Measurements from ENCODE around the gene CTAG1B. TPM values are rescaled to one million over a fixed set of nuclear protein-coding genes. Genes with fewer than 3 reads are reported as not detected.

Gene CTAG1B
- total and polyA plus RNA-seq, 2 donors: not detected

DNA sequence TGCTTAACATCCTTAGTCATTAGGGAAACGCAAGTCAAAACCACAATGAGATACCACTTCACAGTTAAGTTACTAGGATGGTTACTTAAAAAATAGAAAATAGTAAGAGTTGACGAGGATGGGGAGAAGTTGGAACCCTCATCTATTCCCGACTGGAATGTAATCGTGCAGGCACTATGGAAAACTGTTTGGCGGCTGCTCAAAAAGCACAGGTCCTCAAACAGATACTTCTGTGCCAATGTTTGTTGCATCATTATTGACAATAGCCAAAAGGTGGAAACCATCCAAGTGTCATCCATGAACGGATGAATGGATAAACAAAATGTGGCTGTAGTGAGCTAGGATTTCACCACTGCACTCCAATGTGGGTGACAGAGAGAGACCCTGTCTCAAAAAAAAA, 11.7 kb downstream of the CTAG1B start:
- Histone ChIP-seq H3K27me3 (ENCODE audit: control insufficient read depth in 2 of 2, insufficient read depth in 1 of 2, low read length in 1 of 2) (no peaks in the 10 kb centered on the region), H3K36me3 (ENCODE audit: control insufficient read depth in 2 of 2, insufficient read depth in 2 of 2, low read length in 1 of 2) (no peaks in the 10 kb centered on the region), H3K27ac (ENCODE audit: low read depth in 1 of 2, low read length in 1 of 2) (no peak overlapping the region), H3K4me3 (ENCODE audit: low read length in 2 of 2) (no peak overlapping the region), H3K9me3 (ENCODE audit: control insufficient read depth in 2 of 2, insufficient read depth in 1 of 2, low read length in 1 of 2) (no peaks in the 10 kb centered on the region), H3K4me1 (ENCODE audit: control insufficient read depth in 2 of 2, insufficient read depth in 2 of 2, low read length in 2 of 2) (no peaks in the 10 kb centered on the region)
- WGBS: 84% methylated on average over 6 of the region's 6 CpGs
- no peak for DNase-seq (ENCODE audit: low read depth in 6 of 9, low spot score in 9 of 9)

DNA sequence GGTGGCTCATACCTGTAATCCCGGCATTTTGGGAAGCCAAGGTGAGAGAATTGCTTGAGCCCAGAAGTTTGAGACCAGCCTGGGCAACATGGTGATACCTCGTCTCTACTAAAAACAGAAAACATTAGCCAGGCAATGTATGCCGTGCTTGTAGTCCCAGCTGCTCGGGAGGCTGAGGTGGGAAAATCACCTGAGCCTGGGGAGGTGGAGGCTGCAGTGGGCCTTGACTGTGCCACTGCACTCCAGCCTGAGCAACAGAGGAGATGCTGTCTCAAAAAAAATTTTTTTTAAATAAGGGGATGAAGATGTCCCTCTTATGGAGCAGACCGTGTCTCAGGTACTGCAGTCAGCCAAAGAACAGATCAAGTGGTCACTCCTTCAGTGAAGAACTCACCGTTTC, 13.5 kb downstream of the CTAG1B start:
- no peaks in the 10 kb centered on the region for H3K27me3 ChIP-seq (ENCODE audit: control insufficient read depth in 2 of 2, insufficient read depth in 1 of 2, low read length in 1 of 2)
- H3K27ac ChIP-seq (ENCODE audit: low read depth in 1 of 2, low read length in 1 of 2): no peak overlapping the region
- H3K4me1 ChIP-seq (ENCODE audit: control insufficient read depth in 2 of 2, insufficient read depth in 2 of 2, low read length in 2 of 2): no peaks in the 10 kb centered on the region
- 97% methylated on average over 6 of the region's 6 CpGs for WGBS
- no peak overlapping the region for H3K4me3 ChIP-seq (ENCODE audit: low read length in 2 of 2)
- no peak for DNase-seq (ENCODE audit: low read depth in 6 of 9, low spot score in 9 of 9)
- H3K9me3 ChIP-seq (ENCODE audit: control insufficient read depth in 2 of 2, insufficient read depth in 1 of 2, low read length in 1 of 2): no peaks in the 10 kb centered on the region
- no peaks in the 10 kb centered on the region for H3K36me3 ChIP-seq (ENCODE audit: control insufficient read depth in 2 of 2, insufficient read depth in 2 of 2, low read length in 1 of 2)

DNA sequence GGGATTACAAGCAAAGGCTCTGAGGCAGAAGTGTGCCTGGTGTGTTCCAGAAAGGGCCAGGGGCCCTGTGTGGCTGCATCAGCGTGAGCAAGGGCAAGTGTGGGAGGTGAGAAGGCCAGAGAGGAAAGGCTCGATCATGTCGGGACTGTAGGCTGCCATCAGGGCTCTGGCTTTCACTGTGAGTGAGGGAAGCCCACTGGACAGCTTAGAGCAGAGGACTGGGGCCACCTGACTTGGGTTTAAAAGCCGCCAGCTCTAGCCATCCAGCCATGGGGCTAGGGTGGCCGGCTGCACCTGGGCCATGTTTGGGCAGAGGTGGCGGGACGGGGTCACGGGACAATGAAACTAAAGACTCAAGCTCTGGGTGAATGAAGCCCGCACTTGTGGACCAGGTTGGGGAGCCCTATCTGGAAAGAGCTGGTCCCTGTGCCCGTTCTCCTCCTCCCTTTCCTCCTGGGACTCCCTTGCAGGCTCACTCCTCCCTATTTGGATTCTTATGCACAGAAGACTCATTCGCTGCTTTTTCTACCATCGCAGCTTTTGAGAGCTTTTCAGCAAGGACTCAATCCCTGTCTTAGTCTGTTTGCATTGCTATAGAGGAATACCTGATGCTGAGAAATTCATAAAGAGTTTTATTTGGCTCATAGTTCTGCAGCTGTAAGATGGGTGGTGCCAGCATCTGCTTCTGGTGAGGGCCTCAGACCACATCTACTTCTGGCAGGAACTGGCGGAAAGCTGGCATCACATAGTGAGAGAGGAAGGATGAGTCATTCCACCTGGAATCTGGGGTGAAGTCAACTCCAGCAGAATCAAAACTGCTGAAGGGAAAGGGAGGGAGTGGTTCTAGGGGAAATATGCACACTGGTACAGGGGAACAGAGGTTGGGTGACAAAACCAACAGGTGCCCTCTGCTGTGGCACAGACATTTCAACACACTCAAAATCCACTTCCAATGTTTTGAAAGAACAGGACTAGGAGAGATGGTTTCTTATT, 15.3 kb downstream of the CTAG1B start:
- WGBS: 88% methylated on average over 13 of the region's 13 CpGs
- H3K27ac ChIP-seq (ENCODE audit: low read depth in 1 of 2, low read length in 1 of 2): no peak overlapping the region
- H3K36me3 ChIP-seq (ENCODE audit: control insufficient read depth in 2 of 2, insufficient read depth in 2 of 2, low read length in 1 of 2): no peaks in the 10 kb centered on the region
- no peak overlapping the region for H3K4me3 ChIP-seq (ENCODE audit: low read length in 2 of 2)
- peaks cover 0 to 4% of the 10 kb centered on the region in 2 donors for H3K4me1 ChIP-seq (ENCODE audit: control insufficient read depth in 2 of 2, insufficient read depth in 2 of 2, low read length in 2 of 2)
- no peaks in the 10 kb centered on the region for H3K9me3 ChIP-seq (ENCODE audit: control insufficient read depth in 2 of 2, insufficient read depth in 1 of 2, low read length in 1 of 2)
- H3K27me3 ChIP-seq (ENCODE audit: control insufficient read depth in 2 of 2, insufficient read depth in 1 of 2, low read length in 1 of 2): no peaks in the 10 kb centered on the region
- no peak for DNase-seq (ENCODE audit: low read depth in 6 of 9, low spot score in 9 of 9)

DNA sequence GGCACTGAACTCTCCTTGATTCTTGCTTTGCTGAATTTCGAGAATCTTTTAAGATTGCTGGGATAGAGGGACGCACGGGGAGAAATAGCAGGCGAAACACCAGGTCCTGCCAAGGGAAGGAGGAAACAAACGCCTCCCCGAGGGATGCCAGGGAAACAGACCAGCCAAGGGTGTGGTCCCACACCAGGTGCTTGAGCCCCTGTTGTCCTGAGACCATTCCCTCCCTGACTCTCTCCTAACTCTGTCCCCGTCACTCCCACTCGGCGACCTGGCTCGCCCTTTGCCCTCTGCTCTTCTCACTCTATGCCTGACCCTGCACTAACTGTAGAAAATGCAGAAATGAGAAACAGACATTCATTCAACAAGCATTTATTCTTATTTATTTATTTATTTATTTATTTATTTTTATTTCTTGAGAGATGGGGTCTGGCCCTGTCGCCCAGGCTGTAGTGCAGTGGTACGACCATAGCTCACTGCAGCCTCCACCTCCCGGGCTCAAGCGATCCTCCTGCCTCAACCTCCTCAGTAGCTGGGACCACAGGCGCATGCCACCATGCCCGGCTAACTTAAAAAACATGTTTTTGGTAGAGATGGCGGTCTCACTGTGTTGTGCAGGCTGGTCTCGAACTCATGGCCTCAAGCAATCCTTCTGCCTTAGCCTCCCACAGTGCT, 16.2 kb downstream of the CTAG1B start:
- Histone ChIP-seq H3K9me3 (ENCODE audit: control insufficient read depth in 2 of 2, insufficient read depth in 1 of 2, low read length in 1 of 2) (no peaks in the 10 kb centered on the region), H3K27ac (ENCODE audit: low read depth in 1 of 2, low read length in 1 of 2) (no peak overlapping the region), H3K4me1 (ENCODE audit: control insufficient read depth in 2 of 2, insufficient read depth in 2 of 2, low read length in 2 of 2) (peaks cover 0 to 4% of the 10 kb centered on the region in 2 donors), H3K36me3 (ENCODE audit: control insufficient read depth in 2 of 2, insufficient read depth in 2 of 2, low read length in 1 of 2) (no peaks in the 10 kb centered on the region), H3K27me3 (ENCODE audit: control insufficient read depth in 2 of 2, insufficient read depth in 1 of 2, low read length in 1 of 2) (no peaks in the 10 kb centered on the region), H3K4me3 (ENCODE audit: low read length in 2 of 2) (no peak overlapping the region)
- 98% methylated on average over 18 of the region's 18 CpGs for WGBS
- DNase-seq (ENCODE audit: low read depth in 6 of 9, low spot score in 9 of 9): no peak

DNA sequence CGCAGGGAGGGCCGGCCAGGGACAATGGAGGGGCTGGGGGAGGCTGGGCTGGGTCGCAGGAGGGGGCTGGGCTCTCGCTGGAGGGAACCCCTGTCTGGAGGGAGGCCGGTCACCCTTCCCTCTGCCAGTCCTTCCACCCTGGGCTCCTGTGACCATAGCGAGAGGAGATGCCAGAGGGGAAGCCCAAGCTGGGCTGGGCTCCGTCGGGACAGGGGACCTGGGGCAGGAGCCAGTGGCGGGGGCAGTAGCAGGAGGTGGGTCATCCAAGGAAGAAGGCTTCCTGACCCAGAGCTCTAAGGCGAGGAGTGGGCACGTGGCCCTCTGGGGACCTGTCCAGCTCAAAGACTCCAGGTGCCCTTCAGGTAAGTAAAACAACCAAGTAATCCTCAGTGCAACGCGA, 16.9 kb downstream of the CTAG1B start:
- Histone ChIP-seq H3K9me3 (ENCODE audit: control insufficient read depth in 2 of 2, insufficient read depth in 1 of 2, low read length in 1 of 2) (no peaks in the 10 kb centered on the region), H3K27me3 (ENCODE audit: control insufficient read depth in 2 of 2, insufficient read depth in 1 of 2, low read length in 1 of 2) (no peaks in the 10 kb centered on the region), H3K4me3 (ENCODE audit: low read length in 2 of 2) (no peak overlapping the region), H3K27ac (ENCODE audit: low read depth in 1 of 2, low read length in 1 of 2) (no peak overlapping the region), H3K4me1 (ENCODE audit: control insufficient read depth in 2 of 2, insufficient read depth in 2 of 2, low read length in 2 of 2) (peaks cover 0 to 4% of the 10 kb centered on the region in 2 donors), H3K36me3 (ENCODE audit: control insufficient read depth in 2 of 2, insufficient read depth in 2 of 2, low read length in 1 of 2) (no peaks in the 10 kb centered on the region)
- 88% methylated on average over 13 of the region's 13 CpGs for WGBS
- DNase-seq (ENCODE audit: low read depth in 6 of 9, low spot score in 9 of 9): no peak

DNA sequence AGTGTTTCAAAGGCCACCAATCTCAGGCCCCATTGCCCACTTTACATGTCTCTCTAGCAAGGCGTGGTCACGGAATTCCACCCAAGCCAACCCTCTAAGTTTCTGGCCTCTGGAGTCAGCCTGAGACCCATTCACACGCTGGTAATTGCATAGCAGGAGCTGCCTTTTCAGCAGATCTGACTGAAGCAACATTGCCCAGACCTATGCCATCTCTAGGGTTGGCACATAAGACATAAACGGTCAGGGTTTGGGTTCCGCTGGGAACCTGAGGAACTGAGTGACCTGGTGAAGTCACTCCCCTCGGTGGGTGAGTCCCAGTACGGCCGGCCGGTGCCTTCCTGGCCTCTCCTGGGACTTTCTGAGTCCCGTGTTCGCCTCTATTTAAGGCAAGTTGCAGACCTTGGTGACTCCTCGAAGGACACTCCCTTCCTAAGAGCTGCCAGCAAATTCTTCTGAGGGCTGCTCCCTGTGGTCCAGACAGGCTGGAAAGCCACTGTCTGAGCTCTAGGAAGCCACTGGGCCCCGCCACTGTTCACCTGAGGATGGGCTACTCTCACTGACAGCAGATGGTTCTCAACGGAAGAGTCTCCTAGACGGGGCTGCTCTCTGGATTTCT, 18.2 kb downstream of the CTAG1B start:
- Histone ChIP-seq H3K4me3 (ENCODE audit: low read length in 2 of 2) (no peak overlapping the region), H3K27ac (ENCODE audit: low read depth in 1 of 2, low read length in 1 of 2) (no peak overlapping the region), H3K9me3 (ENCODE audit: control insufficient read depth in 2 of 2, insufficient read depth in 1 of 2, low read length in 1 of 2) (no peaks in the 10 kb centered on the region), H3K36me3 (ENCODE audit: control insufficient read depth in 2 of 2, insufficient read depth in 2 of 2, low read length in 1 of 2) (no peaks in the 10 kb centered on the region), H3K4me1 (ENCODE audit: control insufficient read depth in 2 of 2, insufficient read depth in 2 of 2, low read length in 2 of 2) (peaks cover 0 to 4% of the 10 kb centered on the region in 2 donors), H3K27me3 (ENCODE audit: control insufficient read depth in 2 of 2, insufficient read depth in 1 of 2, low read length in 1 of 2) (no peaks in the 10 kb centered on the region)
- DNase-seq (ENCODE audit: low read depth in 6 of 9, low spot score in 9 of 9): no peak
- 95% methylated on average over 15 of the region's 15 CpGs for WGBS

DNA sequence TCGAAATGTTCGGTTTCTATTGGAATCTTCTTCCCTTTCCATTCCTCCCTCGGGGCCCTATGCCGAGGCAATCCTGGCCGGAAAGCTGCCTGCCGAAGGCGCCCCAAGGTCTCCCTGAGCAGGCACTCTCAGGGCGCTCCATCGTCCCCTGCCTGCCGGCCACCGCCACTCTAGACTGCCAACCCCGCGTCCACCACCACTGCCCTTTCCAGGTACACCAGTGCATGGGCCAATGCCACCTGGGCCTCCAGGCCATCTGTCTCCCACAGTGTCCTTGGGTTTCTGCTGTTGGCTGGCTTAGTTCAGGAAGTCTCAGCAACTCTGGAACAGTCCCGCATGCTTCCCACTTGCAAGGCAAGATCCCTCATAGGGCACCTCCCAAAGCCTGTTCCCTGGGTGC, 19.6 kb downstream of the CTAG1B start:
- 98% methylated on average over 14 of the region's 14 CpGs for WGBS
- H3K4me1 ChIP-seq (ENCODE audit: control insufficient read depth in 2 of 2, insufficient read depth in 2 of 2, low read length in 2 of 2): peaks cover 0 to 4% of the 10 kb centered on the region in 2 donors
- no peaks in the 10 kb centered on the region for H3K27me3 ChIP-seq (ENCODE audit: control insufficient read depth in 2 of 2, insufficient read depth in 1 of 2, low read length in 1 of 2)
- no peak overlapping the region for H3K27ac ChIP-seq (ENCODE audit: low read depth in 1 of 2, low read length in 1 of 2)
- no peaks in the 10 kb centered on the region for H3K36me3 ChIP-seq (ENCODE audit: control insufficient read depth in 2 of 2, insufficient read depth in 2 of 2, low read length in 1 of 2)
- DNase-seq (ENCODE audit: low read depth in 6 of 9, low spot score in 9 of 9): no peak
- H3K4me3 ChIP-seq (ENCODE audit: low read length in 2 of 2): no peak overlapping the region
- H3K9me3 ChIP-seq (ENCODE audit: control insufficient read depth in 2 of 2, insufficient read depth in 1 of 2, low read length in 1 of 2): no peaks in the 10 kb centered on the region

DNA sequence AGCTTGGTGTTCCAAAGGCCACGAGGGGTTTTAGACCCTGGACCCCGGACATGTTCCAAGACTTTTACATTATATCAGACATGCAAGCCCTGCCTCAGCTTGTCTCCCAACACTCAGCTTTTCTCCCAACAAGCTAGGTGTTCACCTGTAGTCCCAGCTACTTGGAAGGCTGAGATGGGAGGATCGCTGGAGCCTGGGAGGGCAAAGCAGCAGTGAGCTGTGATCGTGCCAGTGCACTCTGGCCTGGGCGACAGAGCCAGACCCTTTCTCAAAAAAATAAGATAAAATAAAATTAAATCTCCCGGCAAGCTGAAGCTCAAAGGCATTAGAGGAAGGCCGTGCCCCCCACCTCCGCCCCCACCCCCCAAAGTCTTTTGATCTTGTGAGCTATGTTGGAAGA, 20.4 kb downstream of the CTAG1B start:
- Histone ChIP-seq H3K4me1 (ENCODE audit: control insufficient read depth in 2 of 2, insufficient read depth in 2 of 2, low read length in 2 of 2) (peaks cover 0 to 4% of the 10 kb centered on the region in 2 donors), H3K27ac (ENCODE audit: low read depth in 1 of 2, low read length in 1 of 2) (no peak overlapping the region), H3K4me3 (ENCODE audit: low read length in 2 of 2) (no peak overlapping the region), H3K36me3 (ENCODE audit: control insufficient read depth in 2 of 2, insufficient read depth in 2 of 2, low read length in 1 of 2) (no peaks in the 10 kb centered on the region), H3K27me3 (ENCODE audit: control insufficient read depth in 2 of 2, insufficient read depth in 1 of 2, low read length in 1 of 2) (no peaks in the 10 kb centered on the region), H3K9me3 (ENCODE audit: control insufficient read depth in 2 of 2, insufficient read depth in 1 of 2, low read length in 1 of 2) (no peaks in the 10 kb centered on the region)
- 96% methylated on average over 8 of the region's 8 CpGs for WGBS
- no peak for DNase-seq (ENCODE audit: low read depth in 6 of 9, low spot score in 9 of 9)

DNA sequence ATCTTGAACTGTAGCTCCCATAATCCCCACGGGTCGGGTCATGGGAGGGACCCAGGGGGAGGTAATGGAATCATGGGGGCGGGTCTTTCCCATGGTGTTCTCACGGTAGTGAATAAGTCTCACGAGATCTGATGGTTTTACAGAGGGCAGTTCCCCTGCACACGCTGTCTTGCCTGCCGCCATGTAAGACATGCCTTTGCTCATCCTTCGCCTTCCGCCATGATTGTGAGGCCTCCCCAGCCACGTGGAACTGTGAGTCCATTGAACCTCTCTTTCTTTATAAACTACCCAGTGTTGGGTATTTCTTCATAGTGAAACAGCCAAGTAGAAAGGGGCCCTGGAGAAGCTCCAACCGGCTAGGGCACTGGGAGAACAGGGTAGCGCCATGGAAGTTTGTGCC, 21.9 kb downstream of the CTAG1B start:
- Histone ChIP-seq H3K4me1 (ENCODE audit: control insufficient read depth in 2 of 2, insufficient read depth in 2 of 2, low read length in 2 of 2) (peaks cover 0 to 4% of the 10 kb centered on the region in 2 donors), H3K4me3 (ENCODE audit: low read length in 2 of 2) (no peak overlapping the region), H3K27ac (ENCODE audit: low read depth in 1 of 2, low read length in 1 of 2) (no peak overlapping the region), H3K27me3 (ENCODE audit: control insufficient read depth in 2 of 2, insufficient read depth in 1 of 2, low read length in 1 of 2) (no peaks in the 10 kb centered on the region), H3K36me3 (ENCODE audit: control insufficient read depth in 2 of 2, insufficient read depth in 2 of 2, low read length in 1 of 2) (no peaks in the 10 kb centered on the region), H3K9me3 (ENCODE audit: control insufficient read depth in 2 of 2, insufficient read depth in 1 of 2, low read length in 1 of 2) (no peaks in the 10 kb centered on the region)
- DNase-seq (ENCODE audit: low read depth in 6 of 9, low spot score in 9 of 9): no peak
- 97% methylated on average over 12 of the region's 12 CpGs for WGBS
